GF-D8 (cell line): ENCODE data around the gene LPAR1.

ENCODE experiments used
- DNase-seq: peaks from one replicate; lab custom pipeline; 2025; lab: John Stamatoyannopoulos, UW

The LPAR1 gene

GRCh38 chr9:110921705-110922104 is 116.6 kb downstream of the LPAR1 start:
- DNase-seq = no peak

GRCh38 chr9:110919609-110920008 is 118.7 kb downstream of the LPAR1 start:
- no peak for DNase-seq

DNA sequence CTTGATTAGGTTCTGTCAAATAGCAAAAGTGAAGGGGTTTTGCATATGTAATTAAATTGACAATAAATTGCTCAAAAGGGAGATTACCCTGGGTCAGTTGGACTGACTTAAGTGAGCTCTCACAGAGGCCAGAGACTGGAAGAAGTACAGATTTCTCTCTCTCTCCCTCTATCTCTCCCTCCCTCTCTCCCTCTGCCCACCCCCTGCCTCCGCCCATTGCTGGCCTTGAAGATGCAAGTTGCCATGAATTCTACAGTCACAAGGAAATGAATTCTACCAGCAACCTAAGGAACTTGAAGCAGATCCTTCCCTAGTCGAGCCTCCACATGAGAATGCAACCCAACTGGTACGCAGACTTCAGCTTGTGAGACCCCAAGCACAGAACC is 119.2 kb downstream of the LPAR1 start:
- DNase-seq = no peak

DNA sequence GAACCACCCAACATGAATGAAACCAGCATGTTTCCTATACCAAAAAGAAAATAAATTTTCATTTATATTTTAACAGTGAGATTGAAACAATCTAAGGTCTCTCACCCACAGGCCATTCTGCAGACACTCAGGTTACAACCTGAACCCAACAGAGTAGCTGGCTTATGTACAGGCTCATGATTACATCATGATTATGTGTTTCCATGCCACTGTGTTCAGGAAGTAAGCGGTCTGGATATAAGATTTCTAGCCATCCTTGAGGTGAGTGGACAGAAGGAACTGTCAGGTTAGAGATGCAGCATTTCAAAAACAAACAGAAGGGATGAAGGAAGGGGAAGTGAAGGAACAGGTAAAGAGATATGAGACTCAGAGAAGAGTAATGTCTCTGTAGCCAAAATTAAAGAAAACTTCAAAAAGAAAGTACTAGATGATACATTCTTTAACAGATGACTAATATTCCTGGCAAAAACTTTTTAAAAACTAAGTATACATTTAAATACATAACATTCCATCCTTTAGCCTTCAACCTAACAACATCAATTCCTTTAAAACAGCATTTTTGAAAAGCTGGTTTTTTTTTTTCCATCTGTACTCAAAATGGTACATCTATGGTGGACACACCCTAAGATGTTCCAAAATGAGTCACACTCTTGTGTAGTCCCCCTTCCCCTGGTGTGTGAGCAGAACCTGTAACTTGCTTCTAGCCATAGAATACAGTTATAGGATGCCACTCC is 119.8 kb downstream of the LPAR1 start:
- DNase-seq = no peak

DNA sequence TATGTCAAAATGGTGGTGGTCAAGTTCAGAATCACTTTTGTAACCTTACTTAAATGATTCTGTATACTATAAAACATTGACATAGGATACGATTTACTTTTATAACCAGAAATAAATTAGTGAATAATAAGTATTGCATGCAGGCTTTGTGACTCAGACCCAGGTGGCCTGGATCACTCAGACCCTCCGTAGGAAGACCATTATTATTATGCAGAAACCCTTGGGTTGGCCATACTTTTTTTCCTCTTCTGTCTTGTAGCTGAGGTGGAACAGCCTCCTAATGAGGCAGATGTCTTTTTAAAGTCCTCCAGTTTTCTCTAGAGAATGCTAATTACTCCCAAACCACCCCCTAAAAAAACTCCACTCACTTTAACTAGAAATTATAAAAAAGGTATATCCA is 121.9 kb downstream of the LPAR1 start:
- DNase-seq = no peak

- DNase-seq = no peak
Observed at GRCh38 chr9:110912419-110913291, 125.6 kb downstream of the LPAR1 start.

DNA sequence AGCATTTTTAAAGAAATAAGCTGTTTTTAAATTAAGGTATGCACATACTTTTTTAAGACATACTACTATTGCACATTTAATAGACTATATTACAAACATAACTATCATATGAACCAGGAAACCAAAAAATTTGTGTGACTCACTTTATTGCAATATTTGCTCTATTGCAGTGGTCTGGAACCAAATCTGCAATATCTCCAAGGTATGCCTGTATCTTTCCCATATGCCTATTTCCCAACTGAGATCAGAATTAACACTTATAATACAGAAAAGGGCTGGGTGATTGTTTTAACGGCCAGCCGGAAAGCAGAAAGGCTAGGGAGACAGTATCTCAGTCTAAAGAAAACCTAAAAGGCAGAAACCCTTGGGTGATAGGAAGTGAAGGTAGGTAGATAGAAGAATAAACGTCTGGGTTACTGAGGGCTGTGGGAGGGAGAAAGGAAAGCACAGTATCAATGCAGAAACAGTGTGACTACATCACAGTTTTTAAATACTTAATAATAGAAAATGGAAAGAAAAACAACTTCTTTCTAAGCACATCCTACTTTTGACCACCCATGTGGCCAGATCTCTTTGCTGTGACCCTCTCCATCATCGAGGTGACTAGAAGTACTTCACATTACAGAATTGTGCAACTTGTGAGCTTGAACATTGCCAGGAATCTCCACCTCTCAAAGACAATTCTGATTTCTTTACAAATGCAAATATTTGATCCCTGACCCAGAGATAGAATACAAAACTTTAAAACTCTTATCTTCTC is 126.4 kb downstream of the LPAR1 start:
- no peak for DNase-seq

- no peak for DNase-seq
Observed at GRCh38 chr9:110908894-110909293, 129.4 kb downstream of the LPAR1 start.

- DNase-seq = no peak
Observed at GRCh38 chr9:110900917-110901316, 137.4 kb downstream of the LPAR1 start.

DNA sequence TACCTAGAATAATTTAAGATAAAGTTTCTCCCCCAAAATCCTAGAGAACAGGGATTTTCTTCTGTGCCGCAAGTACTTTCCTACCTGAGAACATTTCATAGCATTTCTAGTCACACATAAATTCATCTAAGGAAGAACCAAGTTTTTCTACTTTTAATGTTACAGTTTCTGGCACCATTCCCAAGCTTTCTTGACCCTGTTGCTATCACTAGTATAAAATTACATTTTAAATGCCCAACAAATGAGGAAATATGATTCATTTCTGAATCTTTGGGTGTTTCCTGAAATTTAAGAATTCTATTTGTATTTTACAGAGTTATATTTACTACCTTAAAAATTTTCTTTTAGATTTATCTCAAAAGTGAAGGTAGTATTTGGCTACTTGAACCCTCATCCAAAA is 137.8 kb downstream of the LPAR1 start:
- DNase-seq = no peak

DNA sequence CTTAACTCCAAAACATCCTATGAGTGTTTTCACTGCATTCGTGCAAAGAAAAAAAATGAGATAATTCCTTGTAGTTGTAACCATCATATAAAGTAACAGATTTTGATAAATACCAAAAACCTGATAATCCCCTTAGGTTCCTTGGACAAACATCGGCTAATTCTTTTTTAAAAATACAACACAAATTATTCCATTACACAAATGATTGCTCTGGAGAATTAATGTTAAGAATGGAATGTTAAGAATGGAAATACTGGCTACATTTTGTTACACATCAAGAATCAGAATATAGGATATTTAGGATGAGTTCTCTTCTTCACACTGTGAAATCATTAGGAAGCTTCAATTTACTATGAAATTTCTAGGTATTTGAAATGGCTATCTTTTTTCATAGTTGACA is 139.4 kb downstream of the LPAR1 start:
- no peak for DNase-seq

- DNase-seq = no peak
Observed at GRCh38 chr9:110898358-110898757, 139.9 kb downstream of the LPAR1 start.

DNA sequence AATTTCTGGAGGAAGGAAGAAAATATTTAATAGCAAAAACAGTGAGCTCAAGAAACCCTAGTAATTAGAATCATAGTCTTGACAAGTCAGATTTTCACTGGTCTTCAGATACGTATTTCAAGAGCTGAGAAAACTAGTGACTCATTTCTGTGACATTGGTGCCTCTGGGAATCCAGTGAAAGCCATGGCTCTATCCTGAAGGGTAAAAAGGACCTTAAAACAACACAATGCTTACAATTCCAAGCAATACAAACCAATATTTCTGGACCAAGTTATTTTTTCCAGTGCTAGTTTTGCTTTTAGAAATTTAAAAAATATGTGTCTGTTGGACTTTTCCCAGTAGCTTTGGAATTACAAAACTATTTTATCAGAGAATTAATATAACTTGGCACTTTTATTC is 140.3 kb downstream of the LPAR1 start:
- no peak for DNase-seq

DNA sequence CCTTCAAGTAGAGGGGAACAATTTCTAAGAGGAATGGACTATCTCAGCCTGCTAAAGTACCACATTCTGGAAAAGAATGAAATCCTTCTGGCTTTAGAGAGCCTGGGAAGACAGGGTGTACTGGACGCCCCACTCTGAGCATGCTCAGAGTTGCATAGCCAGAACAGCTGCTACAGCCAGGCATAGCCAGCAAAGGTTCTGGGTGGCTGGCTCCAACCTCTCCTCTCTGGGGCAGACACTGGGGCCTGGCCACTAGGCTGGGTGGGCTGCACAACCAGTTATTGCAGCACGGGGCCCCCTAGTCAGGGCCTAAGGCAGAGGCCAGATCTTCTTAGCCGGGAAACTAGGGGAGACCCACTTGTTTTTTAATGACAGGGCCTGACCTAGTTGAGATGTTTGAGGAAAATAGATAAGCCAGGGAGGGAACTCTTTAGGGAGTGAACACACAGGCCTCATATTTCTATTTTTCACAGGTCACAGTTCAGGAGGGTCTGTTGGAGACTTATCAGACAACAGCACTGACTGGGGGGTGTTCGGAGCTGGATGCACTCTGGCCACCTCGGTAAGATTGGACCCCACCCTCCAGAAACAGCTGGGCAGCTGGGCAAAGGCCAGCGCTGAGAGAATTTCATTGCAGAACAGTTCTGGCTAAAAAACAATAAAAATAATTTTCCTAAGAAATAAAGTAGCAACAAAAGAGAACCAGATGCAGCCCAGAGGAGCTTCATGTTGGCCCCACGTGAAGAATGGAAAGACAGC is 142.9 kb downstream of the LPAR1 start:
- DNase-seq = no peak

GRCh38 chr9:110894731-110895130 is 143.5 kb downstream of the LPAR1 start:
- no peak for DNase-seq

DNA sequence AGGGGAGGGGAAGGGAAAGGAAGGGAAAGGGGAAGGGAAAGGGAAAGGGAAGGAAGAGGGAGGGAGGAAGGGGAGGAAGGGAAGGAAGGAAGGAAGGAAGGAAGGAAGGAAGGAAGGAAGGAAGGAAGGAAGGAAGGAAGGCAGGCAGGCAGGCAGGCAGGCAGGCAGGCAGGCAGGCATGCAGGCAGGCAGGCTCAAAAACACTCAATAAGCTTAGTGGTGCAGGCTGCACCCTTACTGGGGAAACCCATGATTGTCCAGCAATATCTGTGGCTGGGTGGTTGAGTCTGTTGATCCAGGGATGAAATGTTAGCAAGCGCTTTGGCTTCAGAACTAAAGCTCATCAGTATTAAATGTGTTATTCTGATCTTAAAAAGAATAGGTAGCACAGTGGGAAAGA is 145.6 kb downstream of the LPAR1 start:
- DNase-seq = no peak

DNA sequence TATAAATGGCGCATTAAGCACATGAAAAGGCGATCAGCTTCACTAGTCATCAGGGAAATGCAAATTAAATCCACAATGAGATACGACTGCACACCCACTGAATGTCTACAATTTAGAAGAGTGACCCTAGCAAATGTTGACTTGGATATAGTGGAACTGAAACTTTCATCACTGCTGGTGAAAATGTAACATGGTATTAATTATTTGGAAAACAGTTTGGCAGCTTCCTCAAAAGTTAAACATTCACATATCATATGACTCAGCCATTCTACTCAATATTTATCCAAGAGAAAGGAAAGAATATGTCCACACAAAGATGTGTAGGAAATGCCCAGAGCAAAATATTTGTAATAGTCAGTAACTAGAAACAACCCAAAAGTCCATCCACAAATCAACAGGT is 146.5 kb downstream of the LPAR1 start:
- no peak for DNase-seq

DNA sequence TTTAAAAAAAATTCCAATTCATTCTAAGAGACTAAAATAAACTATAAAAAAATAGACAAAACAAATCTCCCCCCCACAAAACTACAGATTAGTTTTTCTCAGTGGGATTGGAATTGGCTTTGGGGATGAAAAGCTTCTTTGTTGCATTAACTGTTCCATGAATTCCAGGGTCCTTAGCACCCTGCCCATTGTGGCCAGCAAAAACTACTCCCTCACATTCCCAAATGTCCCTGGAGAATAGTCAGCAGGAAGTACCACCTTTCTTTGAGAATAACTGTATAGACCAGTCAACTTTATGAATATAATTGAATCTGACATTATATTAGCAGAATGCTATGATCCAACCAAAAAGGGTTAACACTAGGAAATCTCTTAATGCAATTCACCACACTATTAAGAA is 147.9 kb downstream of the LPAR1 start:
- DNase-seq = no peak

DNA sequence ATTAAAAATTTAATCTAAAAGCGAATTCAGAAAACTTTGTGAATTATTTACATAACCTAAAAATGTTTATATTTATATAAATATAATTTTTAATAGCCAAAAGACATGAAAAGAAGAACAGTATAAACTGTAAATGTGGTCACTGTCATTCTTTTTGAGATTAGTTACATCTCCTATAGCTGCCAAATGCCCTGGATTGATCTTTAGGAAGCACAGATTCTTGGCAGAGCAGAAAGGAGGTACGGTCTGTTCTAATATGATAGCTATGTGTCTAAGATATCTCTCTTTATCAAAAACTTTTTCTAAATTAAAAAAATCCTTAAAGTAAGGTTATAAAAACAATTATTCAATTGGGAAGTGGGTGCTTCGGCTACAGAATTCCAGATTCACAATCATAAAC is 151.0 kb downstream of the LPAR1 start:
- DNase-seq = no peak

DNA sequence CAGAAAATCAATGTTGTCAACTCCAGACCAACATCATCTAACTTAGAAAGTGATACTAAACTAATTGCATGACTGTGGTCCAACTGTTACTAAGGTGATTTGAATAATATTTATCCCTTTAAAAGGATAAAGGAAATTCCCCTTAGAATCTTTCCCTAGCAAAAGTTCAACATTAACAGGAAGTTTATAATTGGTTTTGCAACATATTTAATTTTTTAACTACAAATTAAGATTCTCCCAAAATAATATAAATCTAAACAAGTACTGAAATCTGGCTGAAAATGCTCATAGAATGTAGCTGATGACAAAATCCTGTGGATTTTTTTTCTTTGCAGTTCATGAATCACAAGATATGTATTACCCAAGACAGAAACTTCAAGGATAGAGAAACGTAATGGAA is 151.4 kb downstream of the LPAR1 start:
- DNase-seq = no peak

DNA sequence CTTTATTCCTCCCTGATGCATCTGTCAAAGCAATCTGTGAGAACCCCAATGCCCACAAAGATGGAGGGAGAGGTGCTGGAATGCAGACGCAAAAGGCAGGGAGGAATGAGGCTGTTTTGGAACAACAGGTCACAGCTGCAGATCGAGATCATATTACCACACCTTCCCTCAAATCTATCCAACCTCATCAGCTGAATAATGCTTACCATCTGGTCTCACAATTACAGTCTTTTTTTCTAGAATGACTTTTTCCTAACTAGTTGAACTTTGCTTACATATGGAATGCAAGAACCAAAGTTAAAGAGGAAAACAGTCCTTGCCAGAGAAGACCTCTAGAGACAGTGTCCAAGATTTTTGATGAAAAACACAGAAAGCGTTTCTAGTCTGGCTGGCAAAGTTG is 158.1 kb downstream of the LPAR1 start:
- DNase-seq = no peak

GRCh38 chr9:110877374-110877773 is 160.9 kb downstream of the LPAR1 start:
- DNase-seq = no peak
